Neural cell (in vitro differentiated cells): ENCODE results near the gene CPEB3.

Source experiments
- EP300 ChIP-seq: fragments of 450-650 bp; conservative IDR thresholded peaks from 2 replicates; pipeline ENCODE4 v1.6.1; 2014; ENCODE audit warnings: antibody characterized with exemption, mild to moderate bottlenecking, moderate library complexity; ENCODE audit not compliant: poor library complexity, severe bottlenecking
- MXI1 ChIP-seq: fragments of 450-650 bp; conservative IDR thresholded peaks from 2 replicates; pipeline ENCODE4 v1.6.1; 2014; ENCODE audit warnings: antibody characterized with exemption, mild to moderate bottlenecking; ENCODE audit not compliant: poor library complexity, severe bottlenecking
- TF ChIP-seq, protein P1 (sequence below): fragments of 450-650 bp; IDR thresholded peaks from 2 replicates; pipeline ENCODE4 v1.5.1; 2014; ENCODE audit warnings: antibody characterized with exemption, mild to moderate bottlenecking, moderate library complexity; ENCODE audit not compliant: poor library complexity, severe bottlenecking

DNA sequence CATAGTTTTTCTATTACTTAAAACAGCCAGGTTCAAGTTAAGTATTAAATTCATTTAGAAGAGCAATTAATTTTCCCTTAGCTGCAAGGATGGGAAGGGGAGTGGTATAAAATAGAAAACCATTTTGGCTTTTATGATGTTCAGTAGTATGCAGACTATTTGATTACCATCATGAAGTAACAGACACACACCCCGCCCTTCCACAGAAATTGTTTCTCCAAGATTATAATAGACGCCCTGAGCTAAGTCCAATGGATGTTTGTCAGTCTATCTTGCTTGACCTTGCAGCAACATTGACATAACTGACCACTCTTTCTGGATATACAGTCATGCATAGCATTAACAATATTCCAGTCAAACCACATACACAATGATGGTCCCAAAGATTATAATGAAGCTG, 42.3 kb downstream of the CPEB3 start:
- TF ChIP-seq, protein P1, sequence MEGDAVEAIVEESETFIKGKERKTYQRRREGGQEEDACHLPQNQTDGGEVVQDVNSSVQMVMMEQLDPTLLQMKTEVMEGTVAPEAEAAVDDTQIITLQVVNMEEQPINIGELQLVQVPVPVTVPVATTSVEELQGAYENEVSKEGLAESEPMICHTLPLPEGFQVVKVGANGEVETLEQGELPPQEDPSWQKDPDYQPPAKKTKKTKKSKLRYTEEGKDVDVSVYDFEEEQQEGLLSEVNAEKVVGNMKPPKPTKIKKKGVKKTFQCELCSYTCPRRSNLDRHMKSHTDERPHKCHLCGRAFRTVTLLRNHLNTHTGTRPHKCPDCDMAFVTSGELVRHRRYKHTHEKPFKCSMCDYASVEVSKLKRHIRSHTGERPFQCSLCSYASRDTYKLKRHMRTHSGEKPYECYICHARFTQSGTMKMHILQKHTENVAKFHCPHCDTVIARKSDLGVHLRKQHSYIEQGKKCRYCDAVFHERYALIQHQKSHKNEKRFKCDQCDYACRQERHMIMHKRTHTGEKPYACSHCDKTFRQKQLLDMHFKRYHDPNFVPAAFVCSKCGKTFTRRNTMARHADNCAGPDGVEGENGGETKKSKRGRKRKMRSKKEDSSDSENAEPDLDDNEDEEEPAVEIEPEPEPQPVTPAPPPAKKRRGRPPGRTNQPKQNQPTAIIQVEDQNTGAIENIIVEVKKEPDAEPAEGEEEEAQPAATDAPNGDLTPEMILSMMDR = no peak
- TF ChIP-seq EP300 = no peak
- no peak for TF ChIP-seq MXI1
